ENCODE data around the gene KDM5C. TPM values are rescaled to one million over a fixed set of nuclear protein-coding genes. Genes with fewer than 3 reads are reported as not detected.
A peak's percentile ranks its signal among the peaks of the same experiment; 100 is the strongest.

The KDM5C gene
- total and polyA plus RNA-seq, 9 of the 15 experiments (the other 6 are each of a cell fraction or from before 2014, with no cell fraction given): 0.62 to 136 (median 52.4) TPM

GRCh38 chrX:53224860-53225797 is at the start of gene KDM5C (continued):
- TF ChIP-seq ZBTB43 (CRISPR knock-in tag; IDR thresholded peaks at IDR 0.05): no peak
- peak; percentile 81; the same call in 1 of the 2 replicates for TF ChIP-seq NFATC3 (IDR thresholded peaks at IDR 0.05)
- no peak for TF ChIP-seq TCF7L2 (IDR thresholded peaks at IDR 0.05; ENCODE audit: low read depth, low read length)
- TF ChIP-seq HOXB6 (CRISPR knock-in tag; IDR thresholded peaks at IDR 0.05; ENCODE audit: borderline replicate concordance): no peak
- TF ChIP-seq SMARCA5 (IDR thresholded peaks at IDR 0.05): peak; percentile 18; the same call in 1 of the 2 replicates
- no peak for TF ChIP-seq HDAC8 (tag; IDR thresholded peaks at IDR 0.05)
- no peak for TF ChIP-seq SRSF9 (IDR thresholded peaks at IDR 0.05; ENCODE audit: borderline replicate concordance, low read depth, low read length)
- no peak for TF ChIP-seq NR2F6 (CRISPR knock-in tag; IDR thresholded peaks at IDR 0.05)
- no peak for TF ChIP-seq CUX1 (CRISPR knock-in tag; IDR thresholded peaks at IDR 0.05)
- no peak for TF ChIP-seq PCBP1 (IDR thresholded peaks at IDR 0.05; ENCODE audit: low read depth, low read length, poor library complexity, severe bottlenecking)
- TF ChIP-seq ZNF512 (tag; IDR thresholded peaks at IDR 0.05): no peak
- TF ChIP-seq MEF2D (tag; conservative IDR thresholded peaks at IDR 0.05; ENCODE audit: low read depth): peak; percentile 63
- TF ChIP-seq BCLAF1 (IDR thresholded peaks at IDR 0.05; ENCODE audit: borderline replicate concordance in 1 of 2, control insufficient read depth in 1 of 2, low read depth in 2 of 2, low read length in 1 of 2): no peak
- TF ChIP-seq NFXL1 (CRISPR knock-in tag; IDR thresholded peaks at IDR 0.05): no peak
- no peak for TF ChIP-seq GATAD2A (IDR thresholded peaks at IDR 0.05)
- TF ChIP-seq CHCHD3 (CRISPR knock-in tag; IDR thresholded peaks at IDR 0.05): no peak
